GM12878 (cell line): Measurements from ENCODE around the gene CRB2. TPM values are rescaled to one million over a fixed set of nuclear protein-coding genes. Genes with fewer than 3 reads are reported as not detected.

Source experiments
- ATAC-seq: fragments of 200-7000 bp; cut with Tn5 transposase; 3 replicates; pipeline ENCODE4 v1.9.1; 2020; ENCODE audit warnings: mild to moderate bottlenecking, moderate library complexity
- BruUV-seq: library from RNA; stranded (reverse); fragments of 400-500 nt; replicated peaks from 2 replicates; lab custom pipeline; 2021; lab: Mats Ljungman, UMichigan
- CTCF ChIA-PET: fragments of 300-600 bp; sonication (Branson Sonifier 250); formaldehyde crosslinking; extraction: SDS; loops from one replicate; lab custom pipeline; 2021; ENCODE audit warnings: inconsistent platforms; lab: Yijun Ruan, JAX
- POLR2A ChIA-PET: fragments of 350-600 bp; formaldehyde crosslinking; extraction: SDS; loops from one replicate; lab custom pipeline; 2021; ENCODE audit warnings: inconsistent platforms; lab: Charles Lee
- RAD21 ChIA-PET: fragments of 300-600 bp; sonication (Branson Sonifier 250); formaldehyde crosslinking; loops from one replicate; lab custom pipeline; 2023; ENCODE audit warnings: antibody characterized with exemption; ENCODE audit not compliant: unreplicated experiment; lab: Charles Lee
- SMC1A ChIA-PET: fragments of 300-600 bp; sonication (Branson Sonifier 250); formaldehyde crosslinking; loops from one replicate; lab custom pipeline; 2023; ENCODE audit not compliant: unreplicated experiment, uncharacterized antibody; lab: Charles Lee
- DNase-seq: peaks from one replicate; pipeline ENCODE4 v3.0.0-alpha.2; 2011; ENCODE audit warnings: low read depth, low spot score
- FAIRE-seq: peaks from 3 replicates; lab custom pipeline; 2011; peaks lifted over from hg19 to GRCh38; lab: Jason Lieb, UNC
- H2AFZ ChIP-seq: 2 replicates; pipeline ENCODE4 v1.6.0; 2011; ENCODE audit warnings: low read depth, low read length, control low read depth; ENCODE audit not compliant: control insufficient read depth
- H3K27ac ChIP-seq: 2 replicates; pipeline ENCODE4 v1.5.1; 2011; ENCODE audit warnings: control low read depth; ENCODE audit not compliant: control insufficient read depth, insufficient read depth
- H3K27me3 ChIP-seq, 2 experiments: replicated peaks in 1 of 2; 2 replicates each; pipeline versions ENCODE4 v1.6.0 to v1.6.1; 2011; ENCODE audit warnings: low read length in 1 of 2; ENCODE audit not compliant: control insufficient read depth in 2 of 2, insufficient read depth in 2 of 2
- H3K36me3 ChIP-seq, 2 experiments: 2 replicates each; pipeline ENCODE4 v1.5.1; 2011; ENCODE audit warnings: low read length in 1 of 2; ENCODE audit not compliant: control insufficient read depth in 2 of 2, insufficient read depth in 2 of 2
- H3K4me1 ChIP-seq: 2 replicates; pipeline ENCODE4 v1.6.1; 2011; ENCODE audit warnings: mild to moderate bottlenecking, low read length, moderate library complexity, mixed read lengths; ENCODE audit not compliant: control insufficient read depth, insufficient read depth
- H3K4me2 ChIP-seq: 2 replicates; pipeline ENCODE4 v1.6.0; 2011; ENCODE audit warnings: control low read depth; ENCODE audit not compliant: control insufficient read depth, insufficient read depth
- H3K4me3 ChIP-seq: fragments of 200-600 bp; sonication (generic); 2 replicates; pipeline ENCODE4 v1.5.1; 2016
- H3K79me2 ChIP-seq: 2 replicates; pipeline ENCODE4 v1.6.0; 2011; ENCODE audit warnings: low read length; ENCODE audit not compliant: control insufficient read depth, insufficient read depth
- H3K9ac ChIP-seq: 2 replicates; pipeline ENCODE4 v1.8.0; 2011; ENCODE audit warnings: low read length, control low read depth, mixed read lengths; ENCODE audit not compliant: control insufficient read depth, insufficient read depth
- H3K9me3 ChIP-seq: replicated peaks from 3 replicates; pipeline ENCODE4 v1.5.1; 2011; ENCODE audit warnings: mild to moderate bottlenecking, low read length; ENCODE audit not compliant: control insufficient read depth, insufficient read depth
- H4K20me1 ChIP-seq: 2 replicates; pipeline ENCODE4 v1.6.0; 2011; ENCODE audit not compliant: control insufficient read depth, insufficient read depth
- ATF7 ChIP-seq: fragments of 450-650 bp; IDR thresholded peaks from 2 replicates; pipeline ENCODE4 v1.6.1; 2016; ENCODE audit warnings: low read depth, mild to moderate bottlenecking
- CEBPB ChIP-seq, 2 experiments: fragments of 150-350 bp in 1 of 2; IDR thresholded peaks; 2 replicates each; pipeline ENCODE4 v1.6.1; 2012 to 2014; ENCODE audit warnings: low read depth in 2 of 2, low read length in 2 of 2, borderline replicate concordance in 1 of 2, inconsistent platforms in 1 of 2
- CHD2 ChIP-seq: IDR thresholded peaks from 2 replicates; pipeline ENCODE4 v1.6.1; 2011; ENCODE audit warnings: low read depth, low read length, improper control_type of control experiment, borderline replicate concordance
- EGR1 ChIP-seq, 2 experiments: IDR thresholded peaks; 1 replicate in 1 of 2; 2 replicates in 1 of 2; pipeline ENCODE4 v1.6.1; 2011 to 2012; ENCODE audit warnings: low read depth in 2 of 2, low read length in 2 of 2, borderline replicate concordance in 1 of 2, mild to moderate bottlenecking in 1 of 2, moderate library complexity in 1 of 2
- EP300 ChIP-seq, 2 experiments: fragments of 150-350 bp in 1 of 2; IDR thresholded peaks; 2 replicates each; pipeline ENCODE4 v1.6.1; 2011 to 2012; ENCODE audit warnings: low read depth in 2 of 2, low read length in 2 of 2, borderline replicate concordance in 1 of 2, improper control_type of control experiment in 1 of 2, inconsistent platforms in 1 of 2; ENCODE audit not compliant: control insufficient read depth in 1 of 2
- EZH2 ChIP-seq: IDR thresholded peaks from 2 replicates; pipeline ENCODE4 v1.6.1; 2012; ENCODE audit warnings: low read depth, mild to moderate bottlenecking, control low read depth, inconsistent platforms, low read length, borderline replicate concordance; ENCODE audit not compliant: control insufficient read depth
- GATAD2B ChIP-seq: fragments of 450-650 bp; conservative IDR thresholded peaks from 2 replicates; pipeline ENCODE4 v1.6.1; 2017; ENCODE audit warnings: low read depth, mild to moderate bottlenecking, moderate library complexity
- HDGF ChIP-seq: fragments of 450-650 bp; IDR thresholded peaks from 2 replicates; pipeline ENCODE4 v1.6.1; 2016; ENCODE audit warnings: antibody characterized with exemption
- MXI1 ChIP-seq: fragments of 150-350 bp; IDR thresholded peaks from 2 replicates; pipeline ENCODE4 v1.6.1; 2011; ENCODE audit warnings: low read depth, mild to moderate bottlenecking, inconsistent platforms, low read length, improper control_type of control experiment
- NRF1 ChIP-seq: conservative IDR thresholded peaks from 2 replicates; pipeline ENCODE4 v1.6.1; 2011; ENCODE audit warnings: mild to moderate bottlenecking, low read depth, low read length, improper control_type of control experiment
- PBX3 ChIP-seq: IDR thresholded peaks from 2 replicates; pipeline ENCODE4 v1.6.1; 2011; ENCODE audit warnings: mild to moderate bottlenecking, low read depth, low read length, moderate library complexity; ENCODE audit not compliant: insufficient replicate concordance
- PKNOX1 ChIP-seq: fragments of 450-650 bp; IDR thresholded peaks from 2 replicates; pipeline ENCODE4 v1.6.1; 2016; ENCODE audit warnings: mild to moderate bottlenecking
- POU2F2 ChIP-seq: IDR thresholded peaks from 3 replicates; pipeline ENCODE4 v1.6.1; 2011; ENCODE audit warnings: low read depth, mild to moderate bottlenecking, low read length, borderline replicate concordance
- SIX5 ChIP-seq: IDR thresholded peaks from 2 replicates; pipeline ENCODE4 v1.6.1; 2011; ENCODE audit warnings: mild to moderate bottlenecking, low read depth, low read length, moderate library complexity; ENCODE audit not compliant: severe bottlenecking
- SMAD1 ChIP-seq: fragments of 450-650 bp; IDR thresholded peaks from 2 replicates; pipeline ENCODE4 v1.6.1; 2018; ENCODE audit warnings: mild to moderate bottlenecking, low read depth; ENCODE audit not compliant: partially characterized antibody
- SUZ12 ChIP-seq: fragments of 200-600 bp; sonication (generic); IDR thresholded peaks from one replicate; pipeline ENCODE4 v1.6.1; 2018; ENCODE audit warnings: antibody characterized with exemption, mild to moderate bottlenecking; ENCODE audit not compliant: unreplicated experiment
- YY1 ChIP-seq: IDR thresholded peaks from 2 replicates; pipeline ENCODE4 v1.6.1; 2011; ENCODE audit warnings: low read depth, mild to moderate bottlenecking, low read length
- ZBTB11 ChIP-seq: fragments of 450-650 bp; formaldehyde crosslinking; IDR thresholded peaks from 2 replicates; pipeline ENCODE4 v1.5.0; 2022; ENCODE audit warnings: mild to moderate bottlenecking, missing genetic modification characterization
- WGBS: methylation state at CpG from one replicate; pipeline ENCODE4 v1.1.6; 2016; ENCODE audit warnings: low lambda C conversion rate; ENCODE audit not compliant: insufficient replicate concordance, insufficient coverage; ENCODE audit errors: missing lambda C conversion rate; 5-methylcytosine and 5-hydroxymethylcytosine counted together
- in situ Hi-C: fragments of 300-500 bp; cut with MboI; formaldehyde crosslinking; loops from 9 replicates; pipeline ENCODE4 v1.14.3; 2018; ENCODE audit warnings: mixed read lengths
- intact Hi-C: fragments of 100-400 bp; cut with micrococcal nuclease; formaldehyde crosslinking; loops from one replicate; pipeline ENCODE4 v1.14.2; 2022; ENCODE audit not compliant: unreplicated experiment
- polyA plus RNA-seq, 11 experiments: library from polyadenylated mRNA; depleted of rRNA in 4 of 11; unstranded in 6 of 11; stranded (reverse) in 5 of 11; fragments of >200 nt; fragmentation: Nextera tagmentation in 4 of 11; fragmentation: Illumina TruSeq in 1 of 11; extraction: Ambion mirVana in 4 of 11; extraction: Trizol in 1 of 11; gene quantifications; 1 replicate in 1 of 11; 2 replicates in 10 of 11; pipeline versions ENCODE4 v1.2.1 to v1.2.3, GENCODE V29; 2011 to 2016; ENCODE audit warnings: inconsistent platforms in 2 of 11, missing spikeins in 2 of 11, low read depth in 1 of 11
- total RNA-seq, 4 experiments: library from RNA; depleted of rRNA in 3 of 4; stranded (reverse); fragments of >200 nt in 3 of 4; fragmentation: Illumina TruSeq in 1 of 4; extraction: Trizol in 1 of 4; gene quantifications; 2 replicates each; pipeline versions ENCODE4 v1.2.1 to v1.2.3, GENCODE V29; 2013 to 2021

The CRB2 gene
- total and polyA plus RNA-seq, 10 of the 15 experiments (the other 5 are each of a cell fraction or from before 2014, with no cell fraction given) = 0.01 to 0.80 (median 0.23) TPM; not detected in 3

- Histone ChIP-seq H3K36me3 (no peaks in the 10 kb centered on the region), H3K4me3 (no peak overlapping the region), H3K27ac (no peak overlapping the region)
- no peak for ATAC-seq
- RAD21 ChIA-PET = interaction anchor here (0.9 kb wide), 1 partner anchor 8 kb away, joined by 3 read pairs; no protein-coding TSS in a partner anchor
- TF ChIP-seq POU2F2 (no peak), HDGF (no peak), CHD2 (no peak), NRF1 (no peak), CEBPB (IDR thresholded peaks at IDR 0.05; ENCODE audit: borderline replicate concordance in 1 of 2, low read depth in 2 of 2, low read length in 2 of 2) (no peak), ZBTB11 (no peak), YY1 (no peak), SMAD1 (no peak), GATAD2B (no peak), EP300 (IDR thresholded peaks at IDR 0.05; ENCODE audit: borderline replicate concordance in 1 of 2, control insufficient read depth in 1 of 2, low read depth in 2 of 2, low read length in 2 of 2) (no peak), SIX5 (no peak), PKNOX1 (no peak), SUZ12 (no peak), EGR1 (IDR thresholded peaks at IDR 0.05; ENCODE audit: borderline replicate concordance in 1 of 2, low read depth in 2 of 2, low read length in 2 of 2) (no peak), ATF7 (no peak), PBX3 (no peak), EZH2 (no peak), MXI1 (no peak)
- TF ChIP-seq, all 136 proteins: peak for 0
- Histone ChIP-seq H3K9ac (no peak overlapping the region), H2AFZ (no peak overlapping the region), H3K79me2 (no peaks in the 10 kb centered on the region), H3K4me2 (no peak overlapping the region), H3K27me3 (no peaks in the 10 kb centered on the region; a peak in 1 of 4 replicates), H4K20me1 (no peaks in the 10 kb centered on the region), H3K4me1 (peaks cover 17% of the 10 kb centered on the region), H3K9me3 (no peaks in the 10 kb centered on the region)
- FAIRE-seq (no peak), DNase-seq (no peak)
- 70% methylated on average over 23 of the region's 23 CpGs for WGBS
- POLR2A ChIA-PET = no interaction called here
- SMC1A ChIA-PET = no interaction called here
- CTCF ChIA-PET = no interaction called here
- in situ Hi-C loops = no loop called here
- intact Hi-C loops = no loop called here
- BruUV-seq = no TSS peak
Observed at GRCh38 chr9:123362856-123363255, 6.9 kb downstream of the CRB2 start.
